Keratinocyte (primary cell): ENCODE measurements around the gene FAM229A. TPM values are rescaled to one million over a fixed set of nuclear protein-coding genes. Genes with fewer than 3 reads are reported as not detected.

Source experiments
- DNase-seq: peaks from one replicate; pipeline ENCODE4 v3.0.0-alpha.2; 2011; ENCODE audit warnings: low read depth, missing footprints, low spot score
- FAIRE-seq: peaks from 2 replicates; lab custom pipeline; 2011; peaks lifted over from hg19 to GRCh38; lab: Jason Lieb, UNC
- H2AFZ ChIP-seq: 2 replicates; pipeline ENCODE4 v1.6.0; 2012; ENCODE audit warnings: low read length, control low read depth, inconsistent platforms; ENCODE audit not compliant: control insufficient read depth
- H3K27ac ChIP-seq: 2 replicates; pipeline ENCODE4 v1.5.1; 2011; ENCODE audit warnings: low read length; ENCODE audit not compliant: control insufficient read depth, insufficient read depth
- H3K27me3 ChIP-seq: 3 replicates; pipeline ENCODE4 v1.6.0; 2011; ENCODE audit warnings: low read length; ENCODE audit not compliant: control insufficient read depth, insufficient read depth; ENCODE audit errors: extremely low read depth
- H3K36me3 ChIP-seq, 2 experiments: 2 replicates in 1 of 2; 3 replicates in 1 of 2; pipeline ENCODE4 v1.5.1; 2011; ENCODE audit warnings: low read length in 2 of 2, mild to moderate bottlenecking in 1 of 2; ENCODE audit not compliant: control insufficient read depth in 2 of 2, insufficient read depth in 2 of 2; ENCODE audit errors: extremely low read depth in 1 of 2
- H3K4me1 ChIP-seq: 3 replicates; pipeline ENCODE4 v1.5.1; 2011; ENCODE audit warnings: low read length; ENCODE audit not compliant: control insufficient read depth, insufficient read depth; ENCODE audit errors: extremely low read depth
- H3K4me2 ChIP-seq: 3 replicates; pipeline ENCODE4 v1.6.0; 2011; ENCODE audit warnings: low read depth, low read length; ENCODE audit not compliant: control insufficient read depth, insufficient read depth; ENCODE audit errors: extremely low read depth
- H3K4me3 ChIP-seq, 3 experiments: fragments of 200-600 bp in 1 of 3; sonication (generic) in 1 of 3; 2 replicates in 2 of 3; 3 replicates in 1 of 3; pipeline ENCODE4 v1.5.1; 2011 to 2016; ENCODE audit warnings: low read length in 3 of 3, mild to moderate bottlenecking in 3 of 3, control low read depth in 2 of 3, inconsistent platforms in 1 of 3, low read depth in 1 of 3, mixed read lengths in 1 of 3, mixed run types in 1 of 3, moderate library complexity in 1 of 3; ENCODE audit not compliant: control insufficient read depth in 2 of 3, insufficient read depth in 2 of 3; ENCODE audit errors: extremely low read depth in 1 of 3
- H3K79me2 ChIP-seq: 2 replicates; pipeline ENCODE4 v1.6.0; 2012; ENCODE audit warnings: low read length; ENCODE audit not compliant: control insufficient read depth, insufficient read depth
- H3K9ac ChIP-seq: 3 replicates; pipeline ENCODE4 v1.6.0; 2011; ENCODE audit warnings: low read length; ENCODE audit not compliant: control insufficient read depth, insufficient read depth; ENCODE audit errors: extremely low read depth
- H3K9me1 ChIP-seq: 3 replicates; pipeline ENCODE4 v1.6.0; 2011; ENCODE audit warnings: low read length; ENCODE audit not compliant: control insufficient read depth, insufficient read depth; ENCODE audit errors: extremely low read depth
- H3K9me3 ChIP-seq: 2 replicates; pipeline ENCODE4 v1.5.1; 2012; ENCODE audit warnings: low read depth, low read length; ENCODE audit not compliant: control insufficient read depth
- H4K20me1 ChIP-seq: 3 replicates; pipeline ENCODE4 v1.6.0; 2011; ENCODE audit warnings: low read length; ENCODE audit not compliant: control insufficient read depth, insufficient read depth; ENCODE audit errors: extremely low read depth
- EZH2 ChIP-seq: IDR thresholded peaks from one replicate; pipeline ENCODE4 v1.6.1; 2012; ENCODE audit warnings: inconsistent platforms, mild to moderate bottlenecking, low read length, moderate library complexity
- dilution Hi-C: fragments of 300-500 bp; cut with MboI; formaldehyde crosslinking; loops from one replicate; pipeline ENCODE4 v1.7.0; 2020; ENCODE audit warnings: low sequenced_read_pairs; ENCODE audit not compliant: extremely low pct_ligation_motif_present
- polyA plus RNA-seq, 5 experiments: library from polyadenylated mRNA; depleted of rRNA in 3 of 5; stranded (reverse) in 3 of 5; stranded (forward) in 1 of 5; unstranded in 1 of 5; fragments of >200 nt; gene quantifications; 1 replicate in 1 of 5; 2 replicates in 3 of 5; 3 replicates in 1 of 5; pipeline versions ENCODE4 v1.2.1 to v1.2.3, GENCODE V29; 2011 to 2012; ENCODE audit warnings: missing spikeins in 2 of 5, low read depth in 1 of 5, low replicate concordance in 1 of 5
- TF ChIP-seq, protein P1 (sequence below), 3 experiments: IDR thresholded peaks in 1 of 3; conservative IDR thresholded peaks in 1 of 3; optimal IDR thresholded peaks in 1 of 3; 2 replicates in 2 of 3; 3 replicates in 1 of 3; pipeline versions ENCODE3 to v1.5.1; 2011; ENCODE audit warnings: low read length in 3 of 3, mild to moderate bottlenecking in 3 of 3, moderate library complexity in 2 of 3, control low read depth in 1 of 3, inconsistent platforms in 1 of 3; ENCODE audit not compliant: insufficient read depth in 2 of 3; ENCODE audit errors: extremely low read depth in 1 of 3

The FAM229A gene
- polyA plus RNA-seq, 1 donor (not counting 4 experiments of a cell fraction or from before 2014, with no cell fraction given) = 1.1 TPM

- dilution Hi-C loops = no loop called here
- Histone ChIP-seq H3K9me1 (no peaks in the 10 kb centered on the region), H3K79me2 (no peaks in the 10 kb centered on the region), H3K4me1 (no peaks in the 10 kb centered on the region), H3K36me3 (no peaks in the 10 kb centered on the region), H3K27me3 (no peaks in the 10 kb centered on the region), H4K20me1 (no peaks in the 10 kb centered on the region), H3K9ac (no peak overlapping the region), H3K9me3 (no peaks in the 10 kb centered on the region), H3K27ac (no peak overlapping the region), H3K4me2 (no peak overlapping the region), H2AFZ (no peak overlapping the region), H3K4me3 (no peak overlapping the region)
- DNase-seq (no peak), FAIRE-seq (no peak)
- TF ChIP-seq EZH2 = no peak
- TF ChIP-seq, protein P1, sequence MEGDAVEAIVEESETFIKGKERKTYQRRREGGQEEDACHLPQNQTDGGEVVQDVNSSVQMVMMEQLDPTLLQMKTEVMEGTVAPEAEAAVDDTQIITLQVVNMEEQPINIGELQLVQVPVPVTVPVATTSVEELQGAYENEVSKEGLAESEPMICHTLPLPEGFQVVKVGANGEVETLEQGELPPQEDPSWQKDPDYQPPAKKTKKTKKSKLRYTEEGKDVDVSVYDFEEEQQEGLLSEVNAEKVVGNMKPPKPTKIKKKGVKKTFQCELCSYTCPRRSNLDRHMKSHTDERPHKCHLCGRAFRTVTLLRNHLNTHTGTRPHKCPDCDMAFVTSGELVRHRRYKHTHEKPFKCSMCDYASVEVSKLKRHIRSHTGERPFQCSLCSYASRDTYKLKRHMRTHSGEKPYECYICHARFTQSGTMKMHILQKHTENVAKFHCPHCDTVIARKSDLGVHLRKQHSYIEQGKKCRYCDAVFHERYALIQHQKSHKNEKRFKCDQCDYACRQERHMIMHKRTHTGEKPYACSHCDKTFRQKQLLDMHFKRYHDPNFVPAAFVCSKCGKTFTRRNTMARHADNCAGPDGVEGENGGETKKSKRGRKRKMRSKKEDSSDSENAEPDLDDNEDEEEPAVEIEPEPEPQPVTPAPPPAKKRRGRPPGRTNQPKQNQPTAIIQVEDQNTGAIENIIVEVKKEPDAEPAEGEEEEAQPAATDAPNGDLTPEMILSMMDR (optimal IDR thresholded peaks at IDR 0.05 in 1 of 3, IDR thresholded peaks at IDR 0.05 in 1 of 3, conservative IDR thresholded peaks at IDR 0.05 in 1 of 3; ENCODE audit: extremely low read depth in 1 of 3, insufficient read depth in 2 of 3, low read length in 3 of 3) = no peak
Measured at GRCh38 chr1:32404946-32405345, 42.7 kb upstream of the FAM229A start.

DNA sequence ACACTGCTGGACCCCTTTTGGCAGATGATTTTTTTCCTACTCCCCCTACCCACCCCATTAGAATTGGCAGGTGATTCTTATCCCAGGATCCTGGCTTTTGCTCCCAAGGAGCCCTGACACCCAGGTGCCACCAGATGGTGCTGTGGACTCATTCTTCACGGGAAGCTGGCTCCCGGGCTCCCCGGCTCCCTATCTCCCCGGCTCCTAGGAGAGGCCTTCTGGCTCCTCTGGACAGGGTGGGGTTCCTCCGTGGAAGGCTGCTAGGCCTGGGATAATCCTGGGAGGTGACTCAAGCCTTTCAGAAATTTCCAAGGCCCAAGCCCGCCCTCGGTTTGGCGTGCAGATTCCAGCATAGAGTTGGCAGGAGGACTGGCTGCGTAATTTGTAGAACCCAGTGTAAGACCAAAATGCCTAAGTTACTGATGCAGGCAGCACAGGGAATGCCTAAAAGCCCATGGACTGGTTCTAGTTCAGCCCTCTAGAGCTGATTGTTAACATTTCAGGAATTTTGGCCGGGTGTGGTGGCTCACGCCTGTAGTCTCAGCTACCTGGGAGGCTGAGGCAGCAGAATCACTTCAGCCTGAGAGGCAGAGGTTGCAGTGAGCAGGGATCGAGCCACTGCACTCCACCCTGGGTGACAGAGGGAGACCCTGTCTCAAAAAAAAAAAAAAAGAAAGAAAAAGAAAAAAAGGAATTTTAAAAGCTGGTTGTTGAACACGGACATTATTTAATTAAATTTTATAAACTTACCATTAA, 38.8 kb upstream of the FAM229A start:
- no peak overlapping the region for H3K4me2 ChIP-seq
- no peak for TF ChIP-seq EZH2
- TF ChIP-seq, protein P1 (optimal IDR thresholded peaks at IDR 0.05 in 1 of 3, IDR thresholded peaks at IDR 0.05 in 1 of 3, conservative IDR thresholded peaks at IDR 0.05 in 1 of 3; ENCODE audit: extremely low read depth in 1 of 3, insufficient read depth in 2 of 3, low read length in 3 of 3) = peak; percentile 83 to 94 (median 92)
- no peaks in the 10 kb centered on the region for H3K4me1 ChIP-seq
- H3K9me1 ChIP-seq = no peaks in the 10 kb centered on the region
- no peaks in the 10 kb centered on the region for H3K27me3 ChIP-seq
- peak overlapping the region; percentile 15 for H2AFZ ChIP-seq
- H3K36me3 ChIP-seq = no peaks in the 10 kb centered on the region
- DNase-seq = peak; percentile 59
- H3K4me3 ChIP-seq = no peak overlapping the region
- no peaks in the 10 kb centered on the region for H4K20me1 ChIP-seq
- dilution Hi-C loops = no loop called here
- H3K9ac ChIP-seq = no peak overlapping the region
- no peaks in the 10 kb centered on the region for H3K9me3 ChIP-seq
- FAIRE-seq = peak; percentile 65
- H3K79me2 ChIP-seq = no peaks in the 10 kb centered on the region
- H3K27ac ChIP-seq = no peak overlapping the region
